OCI-LY3 (cell line): Measurements from ENCODE around the gene DNAAF9.

Experiments used
- EZH2phosphoT487 ChIP-seq: fragments of 200-600 bp; shearing (Covaris generic); IDR thresholded peaks from 2 replicates; pipeline ENCODE4 v1.6.1; 2018; ENCODE audit warnings: antibody characterized with exemption, mixed run types, low read depth
- TF ChIP-seq, protein P1 (sequence below): fragments of 200-600, 300-600 bp; sonication (generic); IDR thresholded peaks from 2 replicates; pipeline ENCODE4 v1.5.1; 2014; ENCODE audit warnings: antibody characterized with exemption, low read length, low read depth

- no peak for TF ChIP-seq EZH2phosphoT487
- TF ChIP-seq, protein P1, sequence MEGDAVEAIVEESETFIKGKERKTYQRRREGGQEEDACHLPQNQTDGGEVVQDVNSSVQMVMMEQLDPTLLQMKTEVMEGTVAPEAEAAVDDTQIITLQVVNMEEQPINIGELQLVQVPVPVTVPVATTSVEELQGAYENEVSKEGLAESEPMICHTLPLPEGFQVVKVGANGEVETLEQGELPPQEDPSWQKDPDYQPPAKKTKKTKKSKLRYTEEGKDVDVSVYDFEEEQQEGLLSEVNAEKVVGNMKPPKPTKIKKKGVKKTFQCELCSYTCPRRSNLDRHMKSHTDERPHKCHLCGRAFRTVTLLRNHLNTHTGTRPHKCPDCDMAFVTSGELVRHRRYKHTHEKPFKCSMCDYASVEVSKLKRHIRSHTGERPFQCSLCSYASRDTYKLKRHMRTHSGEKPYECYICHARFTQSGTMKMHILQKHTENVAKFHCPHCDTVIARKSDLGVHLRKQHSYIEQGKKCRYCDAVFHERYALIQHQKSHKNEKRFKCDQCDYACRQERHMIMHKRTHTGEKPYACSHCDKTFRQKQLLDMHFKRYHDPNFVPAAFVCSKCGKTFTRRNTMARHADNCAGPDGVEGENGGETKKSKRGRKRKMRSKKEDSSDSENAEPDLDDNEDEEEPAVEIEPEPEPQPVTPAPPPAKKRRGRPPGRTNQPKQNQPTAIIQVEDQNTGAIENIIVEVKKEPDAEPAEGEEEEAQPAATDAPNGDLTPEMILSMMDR, result no peak
Observed at GRCh38 chr20:3414122-3414521, 6.7 kb upstream of the DNAAF9 start.
